Stimulated activated CD8-positive, alpha-beta memory T cell treated with anti-CD3 and anti-CD28 coated beads, Interleukin-4, amount 100 ng/mL, for 1 hour (primary cell): ENCODE data around the gene FUNDC2.

Experiments used
- DNase-seq, 2 donors: peaks; one replicate each; pipeline ENCODE4 v3.0.0-alpha.2; 2020; ENCODE audit warnings: low read depth in 2 of 2, low spot score in 1 of 2

FUNDC2 gene

DNA sequence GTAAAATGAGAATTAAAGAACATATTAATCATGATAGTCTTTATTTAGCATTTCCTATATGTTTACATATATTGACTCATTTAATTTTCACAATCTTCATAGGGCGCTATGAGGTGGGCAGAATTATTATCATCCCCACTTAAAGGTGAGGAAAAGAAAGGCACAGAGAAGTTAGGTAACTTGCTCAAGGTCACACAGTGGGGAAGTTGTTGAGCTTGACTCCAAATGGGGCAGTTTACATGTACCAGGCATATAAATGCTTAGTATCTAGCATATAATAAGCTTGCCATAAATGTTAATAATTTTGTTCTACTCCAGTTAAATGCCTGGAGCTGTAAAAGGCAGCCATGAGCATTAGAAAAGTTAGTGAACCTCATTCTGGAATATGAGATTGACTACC is 42.8 kb downstream of the FUNDC2 start:
- no peak for DNase-seq

DNA sequence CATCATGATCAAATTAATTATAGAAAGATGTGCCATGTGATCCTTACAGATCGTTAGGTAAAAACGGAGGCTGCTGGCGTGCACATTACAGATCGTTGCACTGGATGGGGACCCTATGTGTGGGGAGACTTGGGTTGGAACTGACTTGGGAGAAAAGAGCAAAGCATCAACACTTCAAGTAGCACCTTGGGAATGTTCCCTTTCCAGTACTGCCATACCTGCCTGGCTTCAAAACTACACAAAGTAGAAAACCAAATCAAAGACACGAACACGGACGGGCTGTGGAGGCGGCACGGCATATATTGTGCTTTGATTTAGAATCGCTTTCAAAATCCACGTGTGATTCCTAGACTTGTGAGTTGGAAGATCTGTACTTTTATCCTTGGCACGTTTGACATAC is 43.4 kb downstream of the FUNDC2 start:
- DNase-seq = no peak

DNA sequence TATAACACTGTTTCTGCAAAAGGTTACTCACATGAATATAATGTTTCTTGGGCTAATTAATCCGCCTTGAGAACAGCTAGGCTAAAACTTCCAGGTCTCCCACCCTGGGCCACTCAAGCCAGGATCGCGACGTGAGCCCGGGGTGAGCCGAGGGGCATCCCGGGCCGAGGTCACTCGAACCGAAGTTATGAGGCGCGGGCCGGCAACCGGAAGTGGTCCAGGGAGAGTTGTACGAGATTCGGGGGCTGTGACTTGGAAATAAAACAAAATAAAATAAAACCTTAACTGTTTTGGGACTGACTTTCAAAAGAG is 44.0 kb downstream of the FUNDC2 start:
- DNase-seq = no peak

DNA sequence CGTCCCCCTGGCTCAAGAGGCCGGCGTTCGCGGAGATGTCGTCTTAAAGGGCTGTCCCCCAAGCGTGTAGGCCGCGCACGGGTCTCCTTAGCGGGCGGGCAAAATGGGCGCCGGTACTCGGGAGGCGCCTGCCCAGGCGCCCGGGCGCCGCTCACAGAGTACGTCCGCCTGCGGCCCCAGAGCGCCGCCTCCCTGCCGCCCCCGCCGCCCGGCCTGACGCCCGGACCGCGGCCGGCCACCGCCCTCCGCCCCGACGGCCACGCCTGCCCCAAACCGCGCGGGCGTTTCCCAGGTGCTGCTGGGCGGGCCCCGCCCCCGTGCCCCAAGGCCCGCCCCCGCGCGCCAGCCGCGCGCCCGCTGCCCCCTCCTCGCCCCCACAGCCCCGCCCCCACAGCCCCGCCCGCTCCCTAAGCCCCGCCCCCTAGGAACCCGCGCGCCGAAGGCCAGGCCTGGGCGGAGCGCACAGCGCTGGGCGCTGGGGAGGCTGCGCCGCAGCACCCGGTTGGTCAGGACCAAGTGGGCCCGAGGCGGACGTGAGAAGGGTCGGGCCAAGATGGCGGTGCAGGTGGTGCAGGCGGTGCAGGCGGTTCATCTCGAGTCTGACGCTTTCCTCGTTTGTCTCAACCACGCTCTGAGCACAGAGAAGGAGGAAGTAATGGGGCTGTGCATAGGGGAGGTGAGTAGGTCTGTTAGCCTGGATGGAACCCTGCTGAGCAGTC is 44.5 kb downstream of the FUNDC2 start, which contains the start of the genes BRCC3, CMC4 and MTCP1:
BRCC3 (plus strand) TSS at position 534 of the 719 bp plus-strand sequence; CDS start at position 554, 20 bp downstream.
CMC4 (minus strand) TSS at position 162 of the 719 bp plus-strand sequence. CDS start 7,113 bp downstream, outside the sequence.
MTCP1 (minus strand) TSS at position 162 of the 719 bp plus-strand sequence. CDS start 5,126 bp downstream, outside the sequence.
- DNase-seq = peak; percentile 52 to 53

DNA sequence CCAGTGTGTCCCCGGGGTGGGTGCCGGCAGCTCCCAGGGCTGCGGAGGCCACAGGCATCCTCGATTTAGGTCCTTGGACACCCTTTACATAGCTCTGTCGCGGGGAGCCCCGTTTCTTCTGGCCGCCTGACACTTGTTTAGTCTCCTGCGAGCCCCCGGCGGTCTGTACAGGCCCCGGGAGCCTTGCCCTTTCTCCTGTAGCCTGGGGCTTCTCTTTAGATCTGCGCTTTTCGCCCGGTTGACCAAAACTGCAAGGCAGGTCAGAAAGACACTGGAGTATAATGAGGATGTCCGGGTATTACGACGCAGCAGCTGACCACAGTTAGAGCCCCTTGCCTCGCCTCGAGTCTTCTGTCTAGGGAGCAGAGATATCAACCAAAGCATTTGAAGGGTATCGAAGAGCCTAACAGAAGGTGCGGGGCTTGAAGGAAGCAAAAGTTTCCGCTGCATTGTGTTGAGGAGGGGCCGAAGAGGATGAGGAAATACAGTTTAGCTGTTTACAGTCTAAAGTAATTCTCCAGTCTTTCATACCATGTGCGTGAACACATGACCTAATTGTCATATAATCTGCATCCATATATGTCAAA is 45.1 kb downstream of the FUNDC2 start:
- DNase-seq = no peak

DNA sequence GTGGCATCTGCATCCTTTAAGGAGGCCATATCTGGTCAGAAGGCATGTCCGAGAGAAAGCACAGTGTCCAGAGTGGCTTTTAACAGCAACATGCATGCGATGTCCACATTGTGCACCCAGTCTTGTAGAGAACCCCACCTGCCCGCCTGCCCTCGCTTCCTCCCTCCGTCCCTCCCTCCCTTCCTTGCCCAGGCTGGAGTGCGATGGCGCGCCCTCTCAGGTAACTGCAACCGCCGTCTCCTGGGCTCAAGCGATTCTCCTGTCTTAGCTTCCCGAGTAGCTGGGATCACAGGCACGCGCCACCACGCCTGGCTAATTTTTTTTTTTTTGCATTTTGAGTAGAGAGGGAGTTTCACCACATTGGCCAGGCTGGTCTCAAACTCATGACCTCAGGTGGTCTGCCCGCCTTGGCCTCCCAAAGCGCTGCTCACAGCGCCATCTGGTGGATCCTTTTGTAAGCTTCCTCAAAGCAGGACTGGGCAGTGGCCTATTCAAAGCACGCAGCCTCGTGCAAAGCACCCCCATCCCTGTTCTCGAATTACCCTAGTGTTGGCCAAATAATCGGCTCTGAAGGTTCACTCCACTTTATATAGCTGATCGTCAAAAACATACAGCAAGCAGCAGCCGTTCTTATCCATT is 59.7 kb downstream of the FUNDC2 start:
- DNase-seq = peak in 1 of 2 donors; percentile 13

DNA sequence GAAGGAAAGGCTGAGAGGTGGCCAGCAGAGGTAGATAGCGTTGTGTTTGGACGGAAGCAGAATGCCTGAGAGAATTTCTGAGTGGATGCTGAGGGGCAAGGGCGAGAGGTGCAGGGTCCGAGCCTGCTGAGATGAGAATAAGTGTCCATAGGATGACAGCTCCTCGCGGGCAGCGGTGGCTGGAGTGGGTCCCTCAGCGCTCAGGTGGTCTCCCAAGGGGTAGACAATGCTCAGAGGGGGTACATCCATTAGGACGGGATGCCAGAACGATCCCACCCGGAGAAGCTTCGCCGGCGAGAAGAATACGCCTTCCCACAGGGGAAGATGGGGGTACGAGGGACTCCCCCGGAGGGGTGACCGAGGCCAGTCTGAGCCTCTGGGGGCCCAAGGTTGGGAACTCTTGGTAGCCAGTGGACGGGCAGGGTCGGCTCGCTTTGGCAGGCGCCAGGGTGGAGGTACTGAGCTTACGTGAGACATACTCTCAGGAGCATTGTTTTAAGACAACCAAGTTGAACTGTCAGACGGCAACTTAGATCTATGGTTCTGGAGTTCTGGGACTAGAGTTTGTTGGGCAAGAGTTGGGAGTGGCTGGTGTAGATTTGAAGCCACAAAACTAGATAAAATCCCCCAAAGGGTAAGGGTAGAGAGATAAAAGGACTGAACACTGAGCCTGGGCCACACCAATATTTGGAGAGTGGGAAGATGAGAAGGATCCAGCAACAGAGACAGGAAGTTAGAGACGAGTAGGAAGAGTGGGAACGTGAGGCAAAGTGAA is 60.5 kb downstream of the FUNDC2 start:
- no peak for DNase-seq

DNA sequence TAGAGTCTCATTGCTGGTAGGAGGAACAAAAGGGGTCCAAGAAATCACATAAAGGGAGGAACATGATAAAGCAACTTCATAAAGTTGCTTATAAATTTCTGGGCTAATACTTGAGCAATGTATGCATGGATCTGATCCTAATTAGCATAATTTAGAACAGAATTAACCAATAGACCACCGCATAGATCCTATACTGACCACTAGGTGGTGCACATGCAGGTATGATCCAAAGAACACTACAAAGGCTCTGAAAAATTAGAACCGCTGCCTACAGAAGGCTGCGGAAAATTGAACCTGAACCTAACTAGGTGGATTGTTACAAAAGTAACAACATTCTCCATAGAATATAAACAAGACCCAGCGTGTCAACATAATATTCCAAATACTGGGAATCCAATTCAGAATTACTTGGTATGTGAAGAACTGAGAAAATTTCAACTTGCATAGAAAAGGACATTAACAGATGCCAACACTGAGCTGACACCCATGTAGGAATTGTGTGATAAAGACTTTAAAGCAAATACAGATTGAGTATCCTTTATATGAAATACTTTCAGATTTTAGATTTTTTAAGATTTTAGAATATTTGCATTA is 67.9 kb downstream of the FUNDC2 start:
- DNase-seq = no peak

DNA sequence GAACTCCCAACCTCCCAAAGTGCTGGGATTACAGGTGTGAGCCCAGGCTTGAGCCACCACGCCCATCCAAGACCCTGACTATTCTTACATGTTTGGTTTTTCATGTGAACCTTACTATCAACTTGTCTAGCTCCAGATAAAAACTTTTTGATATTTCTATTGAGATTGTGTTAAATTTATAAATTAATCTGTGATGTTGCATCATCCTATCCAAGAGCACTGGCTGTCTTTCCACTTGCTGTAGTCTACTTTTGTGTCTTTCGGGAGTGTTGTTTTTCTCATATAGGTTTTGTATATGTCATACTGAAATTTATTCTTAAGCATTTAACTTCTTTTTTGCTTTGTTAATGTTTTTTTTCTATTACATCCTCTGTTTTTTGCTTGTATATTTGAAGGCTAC is 79.3 kb downstream of the FUNDC2 start:
- DNase-seq = no peak

DNA sequence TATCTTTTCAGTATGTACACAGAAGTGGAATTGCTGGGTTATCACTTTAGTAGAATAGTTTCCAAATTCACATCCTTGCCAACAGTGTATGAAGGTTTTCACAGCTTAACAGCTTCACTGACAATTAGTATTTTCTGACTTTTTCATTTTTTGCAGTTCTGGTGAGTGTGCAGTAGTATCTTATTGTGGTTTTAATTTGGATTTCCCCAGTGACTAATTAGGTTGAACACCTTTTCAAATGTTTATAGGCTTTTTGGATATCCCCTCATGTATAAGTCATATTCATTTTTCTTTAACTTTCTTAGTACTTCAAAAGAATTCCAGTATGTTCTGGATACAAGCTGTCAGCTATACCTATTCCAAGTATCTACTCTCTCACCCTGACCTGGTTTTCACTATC is 81.8 kb downstream of the FUNDC2 start:
- DNase-seq = no peak
